HG03354 (cell line): ENCODE data around the gene TBC1D9B.

Experiments used
- ATAC-seq: cut with Tn5 transposase; IDR thresholded peaks from one replicate; pipeline ENCODE4 v1.9.1; 2021; ENCODE audit warnings: mild to moderate bottlenecking; ENCODE audit not compliant: unreplicated experiment, poor library complexity, severe bottlenecking

Gene TBC1D9B

GRCh38 chr5:179887802-179888201, 19.9 kb downstream of the TBC1D9B start:
- ATAC-seq = no peak

GRCh38 chr5:179887095-179887494, 20.6 kb downstream of the TBC1D9B start:
- no peak for ATAC-seq

- ATAC-seq = no peak
Measured at GRCh38 chr5:179886190-179886911, 21.3 kb downstream of the TBC1D9B start.

GRCh38 chr5:179885491-179886090, 22.1 kb downstream of the TBC1D9B start:
- no peak for ATAC-seq

- no peak for ATAC-seq
Measured at GRCh38 chr5:179883163-179883562, 24.5 kb downstream of the TBC1D9B start.

GRCh38 chr5:179882338-179882737, 25.4 kb downstream of the TBC1D9B start:
- no peak for ATAC-seq

- no peak for ATAC-seq
Measured at GRCh38 chr5:179880848-179881590, 26.7 kb downstream of the TBC1D9B start.

GRCh38 chr5:179880066-179880650, 27.5 kb downstream of the TBC1D9B start:
- no peak for ATAC-seq

- no peak for ATAC-seq
Measured at GRCh38 chr5:179879690-179880010, 28.0 kb downstream of the TBC1D9B start.

GRCh38 chr5:179879003-179879689, 28.6 kb downstream of the TBC1D9B start:
- ATAC-seq = no peak

- ATAC-seq = no peak
Measured at GRCh38 chr5:179878222-179879002, 29.3 kb downstream of the TBC1D9B start.

- ATAC-seq = no peak
Measured at GRCh38 chr5:179876610-179876952, 31.1 kb downstream of the TBC1D9B start.

GRCh38 chr5:179875741-179876609, 31.7 kb downstream of the TBC1D9B start:
- ATAC-seq = no peak

GRCh38 chr5:179874536-179875292, 33.0 kb downstream of the TBC1D9B start:
- ATAC-seq = no peak

GRCh38 chr5:179874136-179874535, 33.6 kb downstream of the TBC1D9B start:
- ATAC-seq = no peak

- ATAC-seq = no peak
Measured at GRCh38 chr5:179873588-179874110, 34.0 kb downstream of the TBC1D9B start.

- ATAC-seq = no peak
Measured at GRCh38 chr5:179872828-179873575, 34.7 kb downstream of the TBC1D9B start.
